Measurements from ENCODE around the gene ATF6B. TPM values are rescaled to one million over a fixed set of nuclear protein-coding genes. Genes with fewer than 3 reads are reported as not detected.

The ATF6B gene
- total RNA-seq, 1 donor from 2014 or later = 125 TPM

Other genes starting within 250 kb of the ATF6B start
- gene SLC44A4, start 249.2 kb downstream of the ATF6B start, total RNA-seq = not detected in 2 replicates
- 70.9 and 73.1 TPM in 2 replicates for gene EHMT2, start 230.5 kb downstream of the ATF6B start, total RNA-seq
- gene ZBTB12, start 226.2 kb downstream of the ATF6B start, total RNA-seq = 2.8 TPM in 2 replicates
- gene C2, start 200.5 kb downstream of the ATF6B start, total RNA-seq = 0.64 and 1.5 TPM in 2 replicates
- gene CFB, start 182.2 kb downstream of the ATF6B start, total RNA-seq = not detected in 2 replicates
- gene NELFE, start 169.3 kb downstream of the ATF6B start, total RNA-seq = 75.4 and 75.8 TPM in 2 replicates
- gene SKIC2, start 169.1 kb downstream of the ATF6B start, total RNA-seq = 77.1 and 86.5 TPM in 2 replicates
- gene DXO, start 156.1 kb downstream of the ATF6B start, total RNA-seq = 17.3 and 18.8 TPM in 2 replicates
- gene C4A, start 146.2 kb downstream of the ATF6B start, total RNA-seq = 3.2 and 5.2 TPM in 2 replicates
- 3.5 and 4.6 TPM in 2 replicates for gene C4B, start 113.5 kb downstream of the ATF6B start, total RNA-seq
- gene CYP21A2, start 89.8 kb downstream of the ATF6B start, total RNA-seq = 0.59 TPM in 2 replicates
- gene TNXB, start 18.9 kb downstream of the ATF6B start, total RNA-seq = 5.7 and 7.6 TPM in 2 replicates
- 4.6 and 5.4 TPM in 2 replicates for gene FKBPL, start 2.0 kb upstream of the ATF6B start, total RNA-seq
- not detected in 2 replicates for gene PRRT1, start 23.7 kb upstream of the ATF6B start, total RNA-seq
- gene PPT2, start 25.9 kb upstream of the ATF6B start, total RNA-seq = 9.0 and 10.7 TPM in 2 replicates
- 7.0 and 8.7 TPM in 2 replicates for gene EGFL8, start 36.3 kb upstream of the ATF6B start, total RNA-seq
- 40.8 and 41.6 TPM in 2 replicates for gene AGPAT1, start 47.8 kb upstream of the ATF6B start, total RNA-seq
- 41.1 and 42.9 TPM in 2 replicates for gene RNF5, start 50.2 kb upstream of the ATF6B start, total RNA-seq
- 30.6 and 31.6 TPM in 2 replicates for gene AGER, start 56.0 kb upstream of the ATF6B start, total RNA-seq
- gene PBX2, start 62.0 kb upstream of the ATF6B start, total RNA-seq = 82.6 and 84.4 TPM in 2 replicates
- 245 and 258 TPM in 2 replicates for gene GPSM3, start 64.4 kb upstream of the ATF6B start, total RNA-seq
- 0.16 and 0.18 TPM in 2 replicates for gene NOTCH4, start 95.8 kb upstream of the ATF6B start, total RNA-seq
- not detected in 2 replicates for gene TSBP1, start 243.7 kb upstream of the ATF6B start, total RNA-seq